HEK293T (cell line): ENCODE data around the gene ECSCR.

Source experiments
- FOXK2 ChIP-seq: fragments of 450-650 bp; IDR thresholded peaks from 2 replicates; pipeline ENCODE4 v1.6.1; 2016; ENCODE audit warnings: mild to moderate bottlenecking
- NFRKB ChIP-seq: fragments of 450-650 bp; IDR thresholded peaks from 2 replicates; pipeline ENCODE4 v1.6.1; 2016; ENCODE audit warnings: mild to moderate bottlenecking, moderate library complexity
- SUZ12 ChIP-seq: fragments of 450-650 bp; IDR thresholded peaks from 2 replicates; pipeline ENCODE4 v1.6.1; 2016; ENCODE audit warnings: mild to moderate bottlenecking

GRCh38 chr5:139404484-139404840 lies 58.1 kb downstream of the ECSCR start:
- TF ChIP-seq NFRKB: no peak
- no peak for TF ChIP-seq SUZ12
- TF ChIP-seq FOXK2: no peak
